ENCODE data around the gene GTPBP1.

GTPBP1 gene

GRCh38 chr22:38755911-38756532 is 50.3 kb downstream of the GTPBP1 start, which contains the start of gene SUN2:
Gene SUN2 (minus strand): TSS chr22:38755998. CDS start chr22:38752628, 3,370 bp downstream.
- DNase-seq (ENCODE audit: extremely low read depth, low read depth): peak; percentile 57
- TF ChIP-seq CTCF (IDR thresholded peaks at IDR 0.05; ENCODE audit: low read depth, low read length): no peak

- no peak for TF ChIP-seq CTCF (IDR thresholded peaks at IDR 0.05; ENCODE audit: low read depth, low read length)
- no peak for DNase-seq (ENCODE audit: extremely low read depth, low read depth)
Observed at GRCh38 chr22:38756711-38757463, 51.1 kb downstream of the GTPBP1 start.

- no peak for TF ChIP-seq CTCF (IDR thresholded peaks at IDR 0.05; ENCODE audit: low read depth, low read length)
- DNase-seq (ENCODE audit: extremely low read depth, low read depth): no peak
Observed at GRCh38 chr22:38757464-38757757, 51.7 kb downstream of the GTPBP1 start.

- DNase-seq (ENCODE audit: extremely low read depth, low read depth): no peak
- TF ChIP-seq CTCF (IDR thresholded peaks at IDR 0.05; ENCODE audit: low read depth, low read length): no peak
Observed at GRCh38 chr22:38758276-38758945, 52.7 kb downstream of the GTPBP1 start.

- TF ChIP-seq CTCF (IDR thresholded peaks at IDR 0.05; ENCODE audit: low read depth, low read length): no peak
- no peak for DNase-seq (ENCODE audit: extremely low read depth, low read depth)
Observed at GRCh38 chr22:38759005-38759404, 53.3 kb downstream of the GTPBP1 start.

- TF ChIP-seq CTCF (IDR thresholded peaks at IDR 0.05; ENCODE audit: low read depth, low read length): no peak
- no peak for DNase-seq (ENCODE audit: extremely low read depth, low read depth)
Observed at GRCh38 chr22:38760477-38761201, 54.9 kb downstream of the GTPBP1 start.
